GM18873 (cell line): ENCODE results near the gene HS1BP3.

Source experiments
- ATAC-seq: cut with Tn5 transposase; IDR thresholded peaks from one replicate; pipeline ENCODE4 v1.9.1; 2021; ENCODE audit warnings: mild to moderate bottlenecking, moderate library complexity, moderate number of reproducible peaks; ENCODE audit not compliant: unreplicated experiment, low FRiP score

HS1BP3 gene

GRCh38 chr2:20607446-20607845 is 43.5 kb downstream of the HS1BP3 start:
- ATAC-seq, result no peak

- no peak for ATAC-seq
These were observed 44.7 kb downstream of the HS1BP3 start for GRCh38 chr2:20606198-20606597.

DNA sequence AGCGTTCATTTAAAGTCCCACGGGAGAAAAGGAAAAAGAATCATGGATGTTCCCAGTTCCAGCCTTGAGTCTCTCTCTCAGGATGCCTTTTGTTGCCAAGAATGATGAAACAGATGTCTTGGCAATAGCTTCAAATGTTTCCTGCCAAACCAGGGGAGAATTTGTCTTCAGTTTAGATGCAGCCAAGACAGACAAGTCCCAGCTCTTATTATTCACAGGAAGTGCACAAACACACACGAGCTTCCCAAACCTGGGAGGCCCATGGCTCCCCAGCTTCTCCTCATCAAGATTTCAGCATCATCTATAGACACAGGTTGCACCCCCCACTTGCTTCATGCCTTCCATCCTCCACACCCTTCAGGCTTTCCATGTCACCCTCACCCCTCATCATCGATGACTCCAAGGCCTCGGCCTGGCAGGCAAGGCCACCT is 45.9 kb downstream of the HS1BP3 start:
- ATAC-seq, result no peak

- ATAC-seq, result no peak
These were observed 46.4 kb downstream of the HS1BP3 start for GRCh38 chr2:20604401-20604911.

DNA sequence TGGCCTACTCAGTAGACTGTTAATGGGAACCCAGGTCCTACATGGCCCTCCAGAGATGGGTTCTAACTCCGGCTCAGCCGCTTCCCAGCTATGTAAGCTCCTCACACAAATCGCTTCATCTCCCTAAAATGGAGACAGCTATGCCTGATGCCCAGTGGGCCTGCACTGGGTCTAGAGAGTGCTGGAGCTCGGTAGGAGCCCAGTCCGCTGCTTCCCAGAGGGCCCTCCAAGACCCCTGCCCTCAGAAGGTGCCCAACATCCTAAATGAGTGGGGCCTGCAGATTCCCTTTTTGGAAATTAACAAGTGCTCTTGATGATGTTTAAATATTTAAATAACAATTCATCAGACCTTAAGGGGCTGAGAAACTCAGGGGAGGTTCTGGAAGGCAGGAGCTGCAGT is 47.1 kb downstream of the HS1BP3 start:
- no peak for ATAC-seq

DNA sequence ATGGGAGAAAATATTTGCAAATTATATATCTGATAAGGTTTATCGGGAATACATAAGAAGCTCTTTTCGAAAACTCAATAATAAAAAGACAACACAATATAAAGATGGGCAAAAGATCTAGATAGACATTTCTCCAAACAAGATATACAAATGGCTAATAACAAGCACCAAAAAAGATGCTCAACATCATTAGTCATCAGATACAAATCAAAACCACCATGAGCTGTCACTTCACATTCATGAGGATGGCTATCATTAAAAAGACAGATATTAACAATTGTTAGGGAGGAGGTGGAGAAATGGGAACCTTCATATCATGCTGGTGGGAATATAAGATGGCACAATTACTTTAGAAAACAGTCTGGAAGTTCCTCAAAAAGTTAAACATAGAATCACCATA is 48.1 kb downstream of the HS1BP3 start:
- ATAC-seq, result no peak

DNA sequence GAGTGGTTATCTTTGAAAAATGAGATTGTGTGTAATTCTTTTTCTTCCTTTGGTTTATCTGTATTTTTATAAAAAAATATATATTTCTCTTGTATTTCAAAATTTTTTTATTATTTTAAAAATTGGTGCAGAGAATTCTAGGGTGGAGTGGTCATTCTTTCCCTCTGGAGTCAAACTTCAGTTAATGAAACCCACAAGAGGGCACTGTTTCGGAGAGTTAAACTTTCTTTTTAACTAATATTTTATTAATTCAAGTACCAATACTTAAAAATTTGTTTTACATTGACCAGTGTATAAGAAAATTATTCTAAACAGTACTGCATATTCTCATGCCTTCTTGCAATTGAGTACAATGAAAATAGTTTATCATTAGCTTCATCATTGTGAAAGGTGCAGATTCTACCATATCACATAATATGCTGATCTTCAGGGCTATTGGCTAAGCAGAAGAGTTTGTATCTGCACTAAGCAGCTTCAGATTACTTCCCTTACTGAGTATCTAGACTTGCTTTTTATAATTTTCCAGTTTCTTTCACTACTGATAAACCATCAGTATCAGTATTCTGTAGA is 50.1 kb downstream of the HS1BP3 start:
- ATAC-seq, result no peak

DNA sequence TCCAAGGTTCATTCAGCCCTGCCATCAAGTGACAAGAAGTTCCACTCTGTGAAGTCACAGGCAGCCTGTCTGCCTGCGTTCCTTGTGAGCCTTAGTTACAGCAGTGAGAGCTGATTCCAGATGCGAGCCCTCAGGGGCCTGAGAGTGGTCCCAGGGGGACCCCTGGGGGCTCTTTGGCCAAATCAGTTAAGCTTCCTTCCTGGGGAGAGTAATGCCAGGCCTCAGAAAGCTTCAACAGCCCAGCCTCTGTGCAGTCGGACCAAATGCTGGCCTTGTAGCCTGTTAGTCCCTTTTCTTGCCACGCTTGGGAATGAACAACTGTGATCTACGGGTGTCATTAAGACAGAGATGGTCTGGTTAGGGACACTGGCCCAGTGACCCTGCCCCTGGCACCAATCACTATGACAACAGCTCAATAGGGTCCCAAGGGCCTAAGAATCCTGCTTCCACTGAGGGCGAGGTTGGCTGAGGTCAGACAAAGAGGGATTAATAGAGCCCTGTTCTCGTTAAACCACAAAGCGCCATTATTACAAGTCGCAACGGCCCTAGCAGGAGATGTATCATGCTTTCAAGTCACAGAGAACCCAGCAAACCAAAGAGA is 50.9 kb downstream of the HS1BP3 start:
- no peak for ATAC-seq

DNA sequence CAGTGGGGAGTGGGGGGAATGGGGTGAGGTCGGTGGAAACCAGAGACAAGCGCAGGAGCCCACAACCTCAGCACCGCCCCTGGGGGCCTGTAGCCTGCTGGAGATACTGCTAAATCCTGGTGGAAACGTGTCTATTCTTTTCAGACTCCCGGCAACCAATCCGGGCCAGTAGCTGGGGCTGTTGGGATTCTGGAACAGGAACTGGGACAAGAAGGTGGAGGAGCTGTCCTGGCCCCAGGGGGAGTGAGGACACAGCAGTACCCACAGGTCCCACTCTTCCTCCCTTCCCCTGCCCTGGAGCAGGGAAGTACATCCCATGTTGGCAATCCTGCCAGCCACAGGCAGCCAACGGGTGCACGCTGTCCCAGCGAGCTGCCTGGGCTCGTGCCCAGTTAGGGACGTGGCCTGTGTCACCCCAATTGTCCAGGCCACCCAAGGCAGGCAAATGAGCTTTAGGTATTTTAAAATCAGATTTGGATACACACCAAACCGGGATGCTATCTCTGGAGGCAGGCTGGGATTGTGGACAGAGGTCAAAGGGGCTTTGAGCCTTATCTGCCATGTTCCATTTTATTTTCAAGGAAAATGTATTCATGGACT is 51.8 kb downstream of the HS1BP3 start:
- no peak for ATAC-seq

GRCh38 chr2:20597860-20598183 is 53.1 kb downstream of the HS1BP3 start:
- no peak for ATAC-seq

DNA sequence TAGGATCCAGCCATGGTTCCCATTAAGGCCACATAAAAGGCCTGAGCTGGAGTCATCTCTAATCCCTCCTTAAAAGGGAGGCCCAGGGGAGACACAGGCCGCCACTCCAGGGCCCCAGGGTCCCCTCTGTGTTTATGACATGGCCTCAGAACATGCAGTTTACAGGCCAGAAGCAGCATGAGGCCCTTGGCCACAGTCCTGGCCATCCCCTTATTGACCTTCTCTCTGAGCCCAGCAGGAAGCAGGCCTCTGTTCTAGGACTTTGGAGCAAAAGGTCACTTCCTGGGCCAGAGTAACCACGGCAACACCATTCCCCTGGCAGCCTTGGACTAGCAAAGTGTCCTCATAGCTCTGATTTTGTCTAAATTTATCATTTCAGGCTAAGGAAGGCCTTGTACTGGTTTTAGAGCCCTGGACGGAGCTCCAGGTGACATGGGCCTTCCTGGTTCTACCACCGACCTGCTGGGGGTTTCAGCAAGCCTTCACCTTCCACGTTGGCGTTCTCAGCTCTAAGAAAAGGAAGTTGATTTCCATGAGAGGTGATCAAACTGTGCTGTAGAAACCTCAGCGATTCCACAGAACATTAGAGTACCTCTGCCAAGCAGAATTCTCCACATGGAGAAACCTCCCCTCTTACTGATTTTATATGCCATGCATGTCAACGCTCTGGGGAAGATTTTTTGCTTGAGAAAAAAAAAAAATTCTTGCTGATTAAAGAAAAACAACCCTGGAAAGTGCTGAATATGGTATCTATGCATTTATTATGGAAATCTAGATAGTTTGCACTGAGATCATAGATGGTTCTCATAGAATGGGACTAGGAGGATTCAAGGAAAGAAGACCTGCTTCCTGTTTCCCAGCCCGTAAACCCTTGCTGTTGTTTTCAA is 53.7 kb downstream of the HS1BP3 start:
- no peak for ATAC-seq

GRCh38 chr2:20596193-20596972 is 54.5 kb downstream of the HS1BP3 start:
- ATAC-seq, result no peak

DNA sequence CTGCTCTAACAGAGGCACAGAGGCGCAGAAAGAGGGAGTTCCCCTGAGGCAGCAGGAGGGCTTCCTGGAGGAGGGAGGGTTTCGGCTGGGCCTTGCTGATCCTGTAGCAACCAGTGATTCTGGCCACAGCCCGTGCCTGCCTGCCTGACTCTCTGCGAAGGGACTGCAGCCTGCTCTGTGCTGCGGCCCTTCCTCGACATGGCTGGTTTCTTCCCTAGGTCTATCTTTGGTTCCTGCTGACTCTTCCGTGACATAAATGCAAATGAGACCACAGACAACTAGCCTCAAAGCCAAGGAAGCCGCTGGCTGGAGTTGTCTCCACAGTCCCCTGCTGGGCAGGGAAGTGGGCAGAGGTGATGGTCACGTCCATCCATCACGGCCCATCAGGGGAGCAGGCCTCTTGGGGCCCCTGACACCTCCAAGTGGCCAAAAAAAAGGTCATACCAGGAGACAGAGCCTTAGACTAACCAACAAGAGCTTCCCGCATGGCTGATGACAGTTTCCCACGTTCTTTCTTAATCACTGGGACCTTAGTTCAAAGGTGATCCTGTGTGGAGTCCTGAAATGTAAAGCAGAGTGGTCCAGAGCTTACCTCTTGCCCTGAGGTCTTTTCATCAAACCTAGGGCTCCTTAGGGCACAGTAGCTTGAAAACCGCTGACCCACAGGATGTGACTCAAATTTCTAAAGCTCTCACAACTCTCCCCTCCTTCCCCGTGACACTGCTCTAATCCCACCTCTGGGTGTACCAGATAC is 55.3 kb downstream of the HS1BP3 start:
- peak; percentile 84 for ATAC-seq

GRCh38 chr2:20594957-20595356 is 55.9 kb downstream of the HS1BP3 start:
- ATAC-seq, result no peak

- ATAC-seq, result no peak
These were observed 56.7 kb downstream of the HS1BP3 start for GRCh38 chr2:20594048-20594750.

DNA sequence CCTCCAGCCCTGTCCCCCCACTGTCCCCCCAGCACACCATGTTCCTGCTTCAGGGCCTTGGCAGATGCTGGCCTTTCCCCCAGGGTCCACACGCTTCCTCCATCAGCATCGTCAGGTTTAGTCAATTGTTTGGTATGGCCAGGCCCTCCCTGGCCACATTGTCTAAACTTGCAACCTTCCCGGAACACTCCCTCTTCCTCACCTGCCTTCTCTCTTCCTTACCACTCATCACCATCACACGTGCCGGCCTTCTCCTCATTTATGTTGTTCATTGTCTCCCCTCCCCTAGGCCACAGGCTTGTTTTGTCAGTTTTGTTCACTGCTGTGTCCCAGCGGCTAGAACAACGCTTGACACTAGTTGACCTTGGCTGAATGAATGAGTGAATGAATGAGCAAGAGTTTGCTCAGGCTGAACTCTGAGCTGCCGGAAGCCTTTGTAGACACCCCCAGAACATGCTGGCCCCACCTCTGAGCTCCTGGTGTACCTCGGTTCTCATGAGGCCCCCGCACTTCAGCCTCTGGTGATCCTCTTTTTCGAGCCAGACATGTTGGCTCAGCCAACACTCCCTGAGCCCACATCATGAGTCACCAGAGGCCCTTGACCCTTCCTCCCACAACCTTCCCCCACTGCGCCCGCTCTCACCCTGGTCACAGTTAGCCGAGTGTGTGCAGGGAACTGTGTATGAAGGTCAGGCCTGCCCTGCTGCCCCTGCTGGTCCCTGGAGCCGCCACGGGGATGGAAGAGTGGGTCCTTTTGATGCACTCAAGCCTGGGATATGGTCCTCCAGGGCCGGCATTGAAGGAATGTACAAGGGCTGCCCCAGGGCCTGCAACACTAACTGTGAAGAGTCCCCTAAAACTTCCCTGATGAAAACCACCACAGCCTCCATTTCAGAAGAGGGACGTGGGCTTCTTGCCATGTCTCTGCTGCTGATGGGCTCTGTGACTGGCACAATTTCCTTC is 57.5 kb downstream of the HS1BP3 start:
- no peak for ATAC-seq

GRCh38 chr2:20592106-20593071 is 58.5 kb downstream of the HS1BP3 start:
- ATAC-seq, result no peak
